ENCODE measurements around the gene DDA1.

The DDA1 gene

DNA sequence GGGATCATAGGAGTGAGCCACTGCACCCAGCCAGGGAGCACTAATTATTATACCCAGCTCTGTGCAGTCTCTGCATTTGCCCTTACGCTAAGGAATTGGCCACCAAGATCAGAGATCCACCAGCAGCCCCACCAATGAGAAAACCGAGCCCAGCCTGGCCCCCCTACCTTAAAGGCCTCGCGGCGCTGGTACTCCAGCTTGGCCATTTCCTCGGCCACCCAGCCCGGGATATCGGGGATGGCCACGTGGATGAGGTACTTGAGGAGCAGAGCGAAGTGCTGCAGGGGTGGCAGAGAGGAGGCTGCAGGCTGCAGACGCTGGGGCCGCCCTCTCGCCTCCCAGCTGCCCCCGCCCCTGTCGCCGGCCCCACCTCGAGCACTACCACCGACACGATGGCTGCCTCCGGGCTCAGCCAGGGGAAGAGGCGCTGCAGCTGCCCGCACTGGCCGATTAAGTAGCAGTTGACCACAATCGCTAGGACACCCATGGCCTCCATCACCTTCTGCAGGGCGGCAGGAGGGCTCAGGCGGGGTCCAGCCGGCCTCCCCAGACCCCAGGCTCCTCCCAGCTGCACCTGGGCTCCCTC is 17.8 kb downstream of the DDA1 start:
- peak overlapping the region in 1 of 2 donors; percentile 5 for H3K27ac ChIP-seq
- no peak for DNase-seq (ENCODE audit: low spot score)
- H3K4me3 ChIP-seq = no peak overlapping the region

DNA sequence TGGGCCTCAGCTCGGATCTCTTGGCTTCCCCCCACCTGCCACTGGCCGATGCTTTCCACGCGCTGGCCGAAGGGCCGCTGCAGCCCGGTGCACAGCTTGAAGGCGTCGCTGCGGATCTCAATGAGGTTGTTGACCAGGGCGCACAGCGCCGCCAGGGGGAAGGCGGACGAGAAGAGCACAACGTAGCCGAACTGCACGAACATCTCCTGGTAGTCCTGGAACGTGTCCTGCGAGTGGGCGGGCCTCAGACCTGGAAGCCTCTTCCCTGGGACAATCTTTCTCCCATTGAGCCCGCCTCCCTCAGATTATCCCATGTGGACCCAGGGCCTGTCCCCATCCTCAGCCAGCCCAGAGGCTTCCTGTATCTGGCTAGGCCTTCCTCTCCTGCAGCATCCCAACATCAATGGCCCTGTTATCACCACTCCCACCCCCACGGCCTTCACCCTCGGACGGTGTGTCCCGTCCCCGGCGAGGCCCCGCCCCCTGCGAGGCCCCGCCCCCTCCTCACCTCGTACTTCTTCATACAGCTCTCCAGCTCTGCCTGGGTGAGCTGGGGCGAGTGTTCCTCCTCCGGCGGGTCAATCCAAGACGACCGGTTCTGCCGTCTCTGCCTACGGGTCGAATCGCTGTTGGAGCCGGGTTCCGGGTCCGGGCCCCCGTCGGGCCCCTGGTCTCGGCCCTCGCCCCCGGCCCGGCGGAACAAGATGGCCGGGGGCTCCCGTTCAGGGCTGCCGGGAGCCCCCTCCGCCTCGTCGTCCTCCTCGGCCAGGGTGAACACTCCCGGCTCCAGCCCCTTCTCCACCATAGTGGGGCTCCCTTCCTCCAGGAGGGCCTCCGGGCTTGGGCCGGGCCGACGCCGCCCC is 18.5 kb downstream of the DDA1 start:
- no peak for DNase-seq (ENCODE audit: low spot score)
- TF ChIP-seq, protein P1, sequence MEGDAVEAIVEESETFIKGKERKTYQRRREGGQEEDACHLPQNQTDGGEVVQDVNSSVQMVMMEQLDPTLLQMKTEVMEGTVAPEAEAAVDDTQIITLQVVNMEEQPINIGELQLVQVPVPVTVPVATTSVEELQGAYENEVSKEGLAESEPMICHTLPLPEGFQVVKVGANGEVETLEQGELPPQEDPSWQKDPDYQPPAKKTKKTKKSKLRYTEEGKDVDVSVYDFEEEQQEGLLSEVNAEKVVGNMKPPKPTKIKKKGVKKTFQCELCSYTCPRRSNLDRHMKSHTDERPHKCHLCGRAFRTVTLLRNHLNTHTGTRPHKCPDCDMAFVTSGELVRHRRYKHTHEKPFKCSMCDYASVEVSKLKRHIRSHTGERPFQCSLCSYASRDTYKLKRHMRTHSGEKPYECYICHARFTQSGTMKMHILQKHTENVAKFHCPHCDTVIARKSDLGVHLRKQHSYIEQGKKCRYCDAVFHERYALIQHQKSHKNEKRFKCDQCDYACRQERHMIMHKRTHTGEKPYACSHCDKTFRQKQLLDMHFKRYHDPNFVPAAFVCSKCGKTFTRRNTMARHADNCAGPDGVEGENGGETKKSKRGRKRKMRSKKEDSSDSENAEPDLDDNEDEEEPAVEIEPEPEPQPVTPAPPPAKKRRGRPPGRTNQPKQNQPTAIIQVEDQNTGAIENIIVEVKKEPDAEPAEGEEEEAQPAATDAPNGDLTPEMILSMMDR (IDR thresholded peaks at IDR 0.05) = no peak
- peak overlapping the region in 1 of 2 donors; percentile 5 for H3K27ac ChIP-seq
- H3K4me3 ChIP-seq = peak overlapping the region; percentile 32

More for the DNA sequence above, 17.8 kb downstream of the DDA1 start:
- TF ChIP-seq, protein P1 (IDR thresholded peaks at IDR 0.05) = no peak

DNA sequence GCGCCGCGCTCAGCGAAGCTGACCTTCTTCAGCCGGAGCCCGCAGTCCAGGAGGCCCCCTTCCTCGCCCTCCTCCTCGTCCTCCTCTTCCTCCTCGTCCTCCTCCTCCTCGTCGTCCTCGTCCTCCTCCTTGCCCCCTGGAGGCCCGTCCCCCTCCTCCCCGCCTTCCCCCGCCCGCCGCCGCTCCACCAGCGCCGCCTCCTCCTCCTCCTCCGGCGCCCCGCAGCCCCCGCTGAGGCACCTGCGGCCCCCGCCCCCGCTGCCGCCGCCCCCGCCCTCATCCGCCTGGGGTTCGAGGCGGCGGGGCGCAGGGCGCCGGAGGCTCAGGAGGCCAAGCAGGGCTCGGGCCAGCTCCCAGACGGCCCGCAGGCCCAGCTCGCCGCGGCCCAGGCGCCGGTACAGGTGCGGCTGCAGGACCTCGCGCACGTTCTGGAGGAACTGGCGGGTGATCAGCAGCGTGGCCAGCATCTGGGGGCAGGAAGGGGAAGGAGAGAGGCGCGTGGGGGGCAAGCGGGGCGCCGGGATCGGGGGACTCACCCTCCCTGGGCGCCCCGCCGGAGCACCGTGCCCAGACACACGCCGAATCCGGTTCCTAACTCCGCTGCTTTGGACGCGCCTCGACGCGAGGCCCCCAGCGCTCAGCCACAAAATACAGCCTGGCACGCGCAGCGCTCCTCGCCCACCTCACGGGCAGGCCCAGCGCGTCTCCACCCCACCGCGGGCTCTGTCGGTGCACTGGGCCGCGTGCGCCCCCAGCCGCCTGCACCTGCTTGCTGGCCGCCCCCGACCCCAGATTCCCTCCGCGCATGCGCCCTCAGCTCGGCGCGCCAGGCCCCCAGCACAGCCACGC is 19.4 kb downstream of the DDA1 start:
- H3K4me3 ChIP-seq = peak overlapping the region; percentile 32
- DNase-seq (ENCODE audit: low spot score) = no peak
- H3K27ac ChIP-seq = no peak overlapping the region
- TF ChIP-seq, protein P1 (IDR thresholded peaks at IDR 0.05) = no peak

DNA sequence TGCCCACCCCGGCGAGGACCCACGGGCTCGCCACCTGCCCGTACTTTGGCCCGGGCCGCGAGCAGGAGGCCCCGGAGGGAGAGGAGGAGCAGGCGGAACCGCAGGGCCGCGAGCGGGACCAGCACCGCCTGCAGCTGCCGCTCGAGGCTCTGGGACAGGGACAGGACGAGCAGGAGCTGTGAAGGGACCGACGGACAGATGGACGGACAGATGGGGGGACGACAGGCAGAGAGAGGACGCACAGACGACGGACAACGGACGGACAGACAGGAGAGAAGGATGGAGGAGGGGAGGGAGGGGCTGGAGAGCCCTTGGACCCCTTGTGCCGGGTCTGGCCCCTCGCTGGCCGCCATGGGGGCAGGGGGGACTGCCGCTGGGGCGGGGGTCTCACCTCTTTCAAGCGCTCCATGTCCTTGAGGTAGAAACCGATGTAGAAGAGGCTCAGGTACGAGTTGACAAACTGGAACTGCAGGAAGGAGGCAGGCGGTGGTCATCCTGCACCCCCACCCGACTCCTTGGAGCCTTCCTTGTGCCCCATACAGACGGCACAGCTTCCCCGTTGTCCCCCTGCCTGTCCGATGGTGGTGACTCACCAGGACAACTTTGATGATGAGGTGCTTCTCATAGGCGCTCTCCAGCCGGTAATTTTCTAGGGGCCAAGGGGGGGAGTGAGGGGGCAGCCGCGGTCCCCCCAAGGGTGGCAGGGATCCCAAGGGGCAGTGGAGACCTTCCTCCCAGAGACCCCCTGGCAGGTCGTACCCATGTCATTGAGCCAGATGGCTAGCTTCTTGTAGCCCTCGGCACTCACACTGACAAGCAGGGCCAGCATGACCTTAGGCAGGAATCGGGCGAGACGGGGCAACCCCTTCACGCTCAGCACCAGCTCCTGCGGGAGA is 20.3 kb downstream of the DDA1 start:
- no peak overlapping the region for H3K27ac ChIP-seq
- DNase-seq (ENCODE audit: low spot score) = no peak
- TF ChIP-seq, protein P1 (IDR thresholded peaks at IDR 0.05) = no peak
- peak overlapping the region; percentile 32 for H3K4me3 ChIP-seq

DNA sequence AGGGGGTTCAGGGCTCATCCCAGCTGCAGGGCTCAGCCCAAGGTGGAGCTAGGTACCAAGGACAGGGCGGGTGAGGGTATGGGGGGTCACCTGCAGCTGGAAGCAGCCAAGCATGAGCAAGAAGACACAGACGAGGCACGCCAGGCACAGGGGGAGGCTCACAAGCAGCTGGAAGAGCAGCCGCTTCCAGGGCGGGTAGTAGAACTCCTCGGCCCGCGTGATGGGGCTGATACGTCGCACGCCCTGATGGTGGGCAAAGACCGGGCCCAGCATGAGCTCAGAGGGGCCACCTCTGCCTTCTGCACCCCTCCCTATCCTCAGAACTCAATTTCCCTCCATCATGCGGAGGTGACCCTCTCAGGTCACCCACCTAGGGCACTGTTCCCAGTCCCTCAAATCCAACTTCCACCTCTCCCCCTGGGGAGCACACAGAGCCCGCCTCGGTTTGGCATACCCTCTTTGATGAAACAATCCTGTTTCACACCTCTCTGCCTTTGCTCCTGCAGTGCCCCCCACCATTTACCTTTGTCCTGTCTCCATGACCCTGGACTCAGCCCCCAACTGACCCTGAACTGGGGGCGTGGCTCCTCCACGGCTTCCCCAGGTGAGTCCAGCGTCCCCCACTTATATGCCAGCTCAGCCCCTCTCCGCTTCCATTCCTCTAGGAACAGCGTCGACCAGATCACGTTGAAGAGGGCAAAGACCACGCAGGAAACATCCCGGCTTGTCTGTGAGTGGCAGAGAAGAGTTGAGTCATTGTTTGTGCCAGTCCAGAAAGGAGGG is 21.1 kb downstream of the DDA1 start:
- no peak for DNase-seq (ENCODE audit: low spot score)
- Histone ChIP-seq H3K4me3 (no peak overlapping the region), H3K27ac (no peak overlapping the region)
- TF ChIP-seq, protein P1 (IDR thresholded peaks at IDR 0.05) = no peak
